ENCODE measurements around the gene AGPAT4. TPM values are rescaled to one million over a fixed set of nuclear protein-coding genes. Genes with fewer than 3 reads are reported as not detected.

The AGPAT4 gene
- polyA plus RNA-seq, 1 donor (not counting 4 experiments of a cell fraction or from before 2014, with no cell fraction given), result 8.4 TPM

GRCh38 chr6:161266513-161267230, 7.2 kb downstream of the AGPAT4 start:
- no peaks in the 10 kb centered on the region for H3K9me3 ChIP-seq (ENCODE audit: control insufficient read depth, low read depth, low read length)
- peaks cover 0 to under 1% of the 10 kb centered on the region in 2 experiments for H3K36me3 ChIP-seq (ENCODE audit: control insufficient read depth in 2 of 2, extremely low read depth in 1 of 2, insufficient read depth in 2 of 2, low read length in 2 of 2)
- H3K27ac ChIP-seq (ENCODE audit: control insufficient read depth, insufficient read depth, low read length), result no peak overlapping the region
- DNase-seq (ENCODE audit: low read depth, low spot score), result no peak
- no peak overlapping the region for H2AFZ ChIP-seq (ENCODE audit: control insufficient read depth, low read length)
- TF ChIP-seq CTCF (optimal IDR thresholded peaks at IDR 0.05 in 1 of 3, IDR thresholded peaks at IDR 0.05 in 1 of 3, conservative IDR thresholded peaks at IDR 0.05 in 1 of 3; ENCODE audit: extremely low read depth in 1 of 3, insufficient read depth in 2 of 3, low read length in 3 of 3) (no peak), EZH2 (IDR thresholded peaks at IDR 0.05; ENCODE audit: low read length) (no peak)
- H3K9ac ChIP-seq (ENCODE audit: control insufficient read depth, extremely low read depth, insufficient read depth, low read length), result no peak overlapping the region
- no peaks in the 10 kb centered on the region for H3K4me1 ChIP-seq (ENCODE audit: control insufficient read depth, extremely low read depth, insufficient read depth, low read length)
- dilution Hi-C loops (cut with MboI; ENCODE audit: extremely low pct_ligation_motif_present, low sequenced_read_pairs), result no loop called here
- FAIRE-seq, result no peak
- H3K27me3 ChIP-seq (ENCODE audit: control insufficient read depth, extremely low read depth, insufficient read depth, low read length), result no peaks in the 10 kb centered on the region
- peaks cover under 1% of the 10 kb centered on the region for H3K79me2 ChIP-seq (ENCODE audit: control insufficient read depth, insufficient read depth, low read length)
- no peaks in the 10 kb centered on the region for H3K9me1 ChIP-seq (ENCODE audit: control insufficient read depth, extremely low read depth, insufficient read depth, low read length)
- H3K4me2 ChIP-seq (ENCODE audit: control insufficient read depth, extremely low read depth, insufficient read depth, low read depth, low read length), result no peak overlapping the region
- H4K20me1 ChIP-seq (ENCODE audit: control insufficient read depth, extremely low read depth, insufficient read depth, low read length), result no peaks in the 10 kb centered on the region
- no peak overlapping the region for H3K4me3 ChIP-seq (ENCODE audit: control insufficient read depth in 2 of 3, extremely low read depth in 1 of 3, insufficient read depth in 2 of 3, low read depth in 1 of 3, low read length in 3 of 3)

GRCh38 chr6:161265975-161266374, 7.9 kb downstream of the AGPAT4 start:
- Histone ChIP-seq H3K27ac (ENCODE audit: control insufficient read depth, insufficient read depth, low read length) (no peak overlapping the region), H3K79me2 (ENCODE audit: control insufficient read depth, insufficient read depth, low read length) (no peaks in the 10 kb centered on the region), H3K9me1 (ENCODE audit: control insufficient read depth, extremely low read depth, insufficient read depth, low read length) (no peaks in the 10 kb centered on the region), H2AFZ (ENCODE audit: control insufficient read depth, low read length) (no peak overlapping the region), H3K9me3 (ENCODE audit: control insufficient read depth, low read depth, low read length) (no peaks in the 10 kb centered on the region), H3K4me1 (ENCODE audit: control insufficient read depth, extremely low read depth, insufficient read depth, low read length) (no peaks in the 10 kb centered on the region), H3K4me3 (ENCODE audit: control insufficient read depth in 2 of 3, extremely low read depth in 1 of 3, insufficient read depth in 2 of 3, low read depth in 1 of 3, low read length in 3 of 3) (no peak overlapping the region), H3K27me3 (ENCODE audit: control insufficient read depth, extremely low read depth, insufficient read depth, low read length) (no peaks in the 10 kb centered on the region), H3K4me2 (ENCODE audit: control insufficient read depth, extremely low read depth, insufficient read depth, low read depth, low read length) (no peak overlapping the region), H3K9ac (ENCODE audit: control insufficient read depth, extremely low read depth, insufficient read depth, low read length) (no peak overlapping the region), H4K20me1 (ENCODE audit: control insufficient read depth, extremely low read depth, insufficient read depth, low read length) (no peaks in the 10 kb centered on the region), H3K36me3 (ENCODE audit: control insufficient read depth in 2 of 2, extremely low read depth in 1 of 2, insufficient read depth in 2 of 2, low read length in 2 of 2) (peaks cover 0 to 4% of the 10 kb centered on the region in 2 experiments)
- DNase-seq (ENCODE audit: low read depth, low spot score), result no peak
- TF ChIP-seq CTCF (optimal IDR thresholded peaks at IDR 0.05 in 1 of 3, IDR thresholded peaks at IDR 0.05 in 1 of 3, conservative IDR thresholded peaks at IDR 0.05 in 1 of 3; ENCODE audit: extremely low read depth in 1 of 3, insufficient read depth in 2 of 3, low read length in 3 of 3) (no peak), EZH2 (IDR thresholded peaks at IDR 0.05; ENCODE audit: low read length) (no peak)
- FAIRE-seq, result no peak
- dilution Hi-C loops (cut with MboI; ENCODE audit: extremely low pct_ligation_motif_present, low sequenced_read_pairs), result no loop called here
